ENCODE measurements around the gene CMTM8.

Gene CMTM8

GRCh38 chr3:32337505-32337904, 99.0 kb downstream of the CMTM8 start:
- no peak for DNase-seq (ENCODE audit: extremely low read depth, low read depth)
- no peak for TF ChIP-seq CTCF (IDR thresholded peaks at IDR 0.05; ENCODE audit: low read depth, low read length, missing control alignments)
- H3K4me3 ChIP-seq (replicated peaks; ENCODE audit: low read depth, low read length), result no peak overlapping the region

- TF ChIP-seq CTCF (IDR thresholded peaks at IDR 0.05; ENCODE audit: low read depth, low read length, missing control alignments), result peak; percentile 43
- DNase-seq (ENCODE audit: extremely low read depth, low read depth), result peak; percentile 12
- no peak overlapping the region for H3K4me3 ChIP-seq (replicated peaks; ENCODE audit: low read depth, low read length)
These were observed 101.6 kb downstream of the CMTM8 start for GRCh38 chr3:32340039-32340438.

- no peak overlapping the region for H3K4me3 ChIP-seq (replicated peaks; ENCODE audit: low read depth, low read length)
- no peak for DNase-seq (ENCODE audit: extremely low read depth, low read depth)
- peak; percentile 8 for TF ChIP-seq CTCF (IDR thresholded peaks at IDR 0.05; ENCODE audit: low read depth, low read length, missing control alignments)
These were observed 102.3 kb downstream of the CMTM8 start for GRCh38 chr3:32340611-32341365.

- no peak for TF ChIP-seq CTCF (IDR thresholded peaks at IDR 0.05; ENCODE audit: low read depth, low read length, missing control alignments)
- DNase-seq (ENCODE audit: extremely low read depth, low read depth), result no peak
- H3K4me3 ChIP-seq (replicated peaks; ENCODE audit: low read depth, low read length), result no peak overlapping the region
These were observed 109.1 kb downstream of the CMTM8 start for GRCh38 chr3:32347343-32348125.

- no peak overlapping the region for H3K4me3 ChIP-seq (replicated peaks; ENCODE audit: low read depth, low read length)
- DNase-seq (ENCODE audit: extremely low read depth, low read depth), result no peak
- no peak for TF ChIP-seq CTCF (IDR thresholded peaks at IDR 0.05; ENCODE audit: low read depth, low read length, missing control alignments)
These were observed 110.7 kb downstream of the CMTM8 start for GRCh38 chr3:32349184-32349583.

- DNase-seq (ENCODE audit: extremely low read depth, low read depth), result no peak
- TF ChIP-seq CTCF (IDR thresholded peaks at IDR 0.05; ENCODE audit: low read depth, low read length, missing control alignments), result no peak
- H3K4me3 ChIP-seq (replicated peaks; ENCODE audit: low read depth, low read length), result no peak overlapping the region
These were observed 114.1 kb downstream of the CMTM8 start for GRCh38 chr3:32352563-32352962.
